Measurements from ENCODE around the gene RAB21. TPM values are rescaled to one million over a fixed set of nuclear protein-coding genes. Genes with fewer than 3 reads are reported as not detected.

Gene RAB21
- total and polyA plus RNA-seq, 2 of the 4 experiments (the other 2 are of a cell fraction): 13.8 to 15.0 TPM

GRCh38 chr12:71730936-71731335 is 23.7 kb upstream of the RAB21 start:
- no peaks in the 10 kb centered on the region for H3K36me3 ChIP-seq (ENCODE audit: control insufficient read depth, insufficient read depth, low read length)
- H2AK9ac ChIP-seq (replicated peaks; ENCODE audit: low read depth, low read length, poor library complexity): no peak overlapping the region
- no peak overlapping the region for H3K56ac ChIP-seq (ENCODE audit: extremely low read depth, insufficient read depth, low read length)
- no peaks in the 10 kb centered on the region for H4K20me1 ChIP-seq (ENCODE audit: insufficient read depth, low read length)
- no peaks in the 10 kb centered on the region for H3K79me1 ChIP-seq (ENCODE audit: low read depth in 1 of 2, low read length in 2 of 2)
- no peak overlapping the region for H3K9ac ChIP-seq (ENCODE audit: low read depth, low read length)
- no peak for TF ChIP-seq NFE2L2 (IDR thresholded peaks at IDR 0.05; ENCODE audit: low read depth, low read length)
- TF ChIP-seq RFX5 (IDR thresholded peaks at IDR 0.05; ENCODE audit: low read depth, low read length): no peak
- TF ChIP-seq CHD1 (IDR thresholded peaks at IDR 0.05; ENCODE audit: low read depth, low read length): no peak
- TF ChIP-seq, protein P1, sequence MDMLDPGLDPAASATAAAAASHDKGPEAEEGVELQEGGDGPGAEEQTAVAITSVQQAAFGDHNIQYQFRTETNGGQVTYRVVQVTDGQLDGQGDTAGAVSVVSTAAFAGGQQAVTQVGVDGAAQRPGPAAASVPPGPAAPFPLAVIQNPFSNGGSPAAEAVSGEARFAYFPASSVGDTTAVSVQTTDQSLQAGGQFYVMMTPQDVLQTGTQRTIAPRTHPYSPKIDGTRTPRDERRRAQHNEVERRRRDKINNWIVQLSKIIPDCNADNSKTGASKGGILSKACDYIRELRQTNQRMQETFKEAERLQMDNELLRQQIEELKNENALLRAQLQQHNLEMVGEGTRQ (IDR thresholded peaks at IDR 0.05; ENCODE audit: low read depth, low read length): no peak
- TF ChIP-seq, protein P2, sequence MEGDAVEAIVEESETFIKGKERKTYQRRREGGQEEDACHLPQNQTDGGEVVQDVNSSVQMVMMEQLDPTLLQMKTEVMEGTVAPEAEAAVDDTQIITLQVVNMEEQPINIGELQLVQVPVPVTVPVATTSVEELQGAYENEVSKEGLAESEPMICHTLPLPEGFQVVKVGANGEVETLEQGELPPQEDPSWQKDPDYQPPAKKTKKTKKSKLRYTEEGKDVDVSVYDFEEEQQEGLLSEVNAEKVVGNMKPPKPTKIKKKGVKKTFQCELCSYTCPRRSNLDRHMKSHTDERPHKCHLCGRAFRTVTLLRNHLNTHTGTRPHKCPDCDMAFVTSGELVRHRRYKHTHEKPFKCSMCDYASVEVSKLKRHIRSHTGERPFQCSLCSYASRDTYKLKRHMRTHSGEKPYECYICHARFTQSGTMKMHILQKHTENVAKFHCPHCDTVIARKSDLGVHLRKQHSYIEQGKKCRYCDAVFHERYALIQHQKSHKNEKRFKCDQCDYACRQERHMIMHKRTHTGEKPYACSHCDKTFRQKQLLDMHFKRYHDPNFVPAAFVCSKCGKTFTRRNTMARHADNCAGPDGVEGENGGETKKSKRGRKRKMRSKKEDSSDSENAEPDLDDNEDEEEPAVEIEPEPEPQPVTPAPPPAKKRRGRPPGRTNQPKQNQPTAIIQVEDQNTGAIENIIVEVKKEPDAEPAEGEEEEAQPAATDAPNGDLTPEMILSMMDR (conservative IDR thresholded peaks at IDR 0.05; ENCODE audit: low read depth, low read length): no peak
- TF ChIP-seq SMC3 (IDR thresholded peaks at IDR 0.05; ENCODE audit: low read depth, low read length): no peak
- TF ChIP-seq RAD21 (IDR thresholded peaks at IDR 0.05; ENCODE audit: low read length): no peak
- TF ChIP-seq, protein P3, sequence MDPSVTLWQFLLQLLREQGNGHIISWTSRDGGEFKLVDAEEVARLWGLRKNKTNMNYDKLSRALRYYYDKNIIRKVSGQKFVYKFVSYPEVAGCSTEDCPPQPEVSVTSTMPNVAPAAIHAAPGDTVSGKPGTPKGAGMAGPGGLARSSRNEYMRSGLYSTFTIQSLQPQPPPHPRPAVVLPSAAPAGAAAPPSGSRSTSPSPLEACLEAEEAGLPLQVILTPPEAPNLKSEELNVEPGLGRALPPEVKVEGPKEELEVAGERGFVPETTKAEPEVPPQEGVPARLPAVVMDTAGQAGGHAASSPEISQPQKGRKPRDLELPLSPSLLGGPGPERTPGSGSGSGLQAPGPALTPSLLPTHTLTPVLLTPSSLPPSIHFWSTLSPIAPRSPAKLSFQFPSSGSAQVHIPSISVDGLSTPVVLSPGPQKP (IDR thresholded peaks at IDR 0.05; ENCODE audit: borderline replicate concordance, low read depth, low read length): no peak
- no peak for TF ChIP-seq MAZ (IDR thresholded peaks at IDR 0.05; ENCODE audit: borderline replicate concordance, low read depth, low read length)
- TF ChIP-seq POLR2A (IDR thresholded peaks at IDR 0.05; ENCODE audit: low read depth, low read length): no peak
- H3K4ac ChIP-seq (ENCODE audit: low read depth, low read length): peak overlapping the region; percentile 77; the same call in 1 of the 2 replicates
- dilution Hi-C loops (cut with HindIII; ENCODE audit: low sequenced_read_pairs, unreplicated experiment) (no loop called here), intact Hi-C loops (cut with micrococcal nuclease) (no loop called here), in situ Hi-C loops (cut with MboI; ENCODE audit: low sequenced_read_pairs) (no loop called here)
- no peaks in the 10 kb centered on the region for H3K9me3 ChIP-seq (ENCODE audit: control insufficient read depth, insufficient read depth, low read length)
- no peak overlapping the region for H3K4me2 ChIP-seq (ENCODE audit: low read depth, low read length)
- H3K23ac ChIP-seq (ENCODE audit: low read depth, low read length): no peak overlapping the region
- H2BK5ac ChIP-seq (ENCODE audit: low read depth, low read length, poor library complexity, severe bottlenecking): peak overlapping the region; percentile 28
- H2BK120ac ChIP-seq (ENCODE audit: low read depth, low read length): peak overlapping the region; percentile 75
- 0 out of 2 replicates have a peak overlapping the region, but pooled peaks have one; percentile 51 for H3K14ac ChIP-seq (replicated peaks; ENCODE audit: low read depth, low read length)
- no peak for ATAC-seq (ENCODE audit: low read depth)
- no peak overlapping the region for H4K5ac ChIP-seq (ENCODE audit: low read depth, low read length)
- peak overlapping the region; percentile 78; the same call in 1 of the 2 replicates for H2AK5ac ChIP-seq (ENCODE audit: low read depth, low read length)
- no peak overlapping the region for H3K27ac ChIP-seq (ENCODE audit: insufficient read depth, low read length)
- peak overlapping the region; percentile 32; the same call in 1 of the 2 replicates for H2BK20ac ChIP-seq (ENCODE audit: low read depth, low read length)
- peak overlapping the region; percentile 27; the same call in 1 of the 2 replicates for H3K18ac ChIP-seq (ENCODE audit: low read depth, low read length)
- H3K9me1 ChIP-seq (ENCODE audit: insufficient read depth, low read length): no peaks in the 10 kb centered on the region
- ChIA-PET POLR2A (ENCODE audit: unreplicated experiment) (no interaction called here), CTCF (no interaction called here)
- no peaks in the 10 kb centered on the region for H3K4me1 ChIP-seq (ENCODE audit: control insufficient read depth, insufficient read depth, low read length)
- peak overlapping the region; percentile 50; the same call in 1 of the 3 replicates for H2BK15ac ChIP-seq (ENCODE audit: low read depth, low read length)
- H3K27me3 ChIP-seq (ENCODE audit: control insufficient read depth, insufficient read depth, low read length): no peaks in the 10 kb centered on the region
- no TSS peak for BruUV-seq (replicated peaks)
- peak overlapping the region in 1 of 2 experiments; percentile 49; a peak in 2 of 4 replicates for H4K8ac ChIP-seq (ENCODE audit: low read depth in 2 of 2, low read length in 2 of 2)
- no peak overlapping the region for H3K4me3 ChIP-seq (ENCODE audit: insufficient read depth, low read depth, low read length)
- no peak overlapping the region for H4K91ac ChIP-seq (ENCODE audit: insufficient read depth, low read depth, low read length)
- no peak overlapping the region for H2AFZ ChIP-seq (replicated peaks; ENCODE audit: low read length, poor library complexity)
- peak; percentile 42 for DNase-seq
- WGBS, 2 experiments (ENCODE audit: extremely low coverage in 2 of 2, insufficient read length in 1 of 2): 60% methylated on average over 3 of the region's 7 CpGs; no CpG with 5 or more reads in 1 of the 2 experiments

Measured in IMR-90 (cell line).